HCT116 (cell line): Measurements from ENCODE around the gene DICER1. TPM values are rescaled to one million over a fixed set of nuclear protein-coding genes. Genes with fewer than 3 reads are reported as not detected.

Source experiments
- ATAC-seq: fragments of 200-7000 bp; cut with Tn5 transposase; 2 replicates; pipeline ENCODE4 v1.9.1; 2020; ENCODE audit warnings: mild to moderate bottlenecking, moderate library complexity
- BruUV-seq: library from RNA; stranded (reverse); fragments of 400-500 nt; replicated peaks from 2 replicates; lab custom pipeline; 2021; lab: Mats Ljungman, UMichigan
- CTCF ChIA-PET: fragments of 300-600 bp; sonication (Branson Sonifier 250); formaldehyde crosslinking; loops from one replicate; lab custom pipeline; 2021; ENCODE audit warnings: antibody characterized with exemption; lab: Charles Lee
- POLR2A ChIA-PET: fragments of 300-600, 350-600 bp; sonication (Branson Sonifier 250); formaldehyde crosslinking; loops from one replicate; lab custom pipeline; 2021; ENCODE audit warnings: antibody characterized with exemption; lab: Charles Lee
- RAD21 ChIA-PET, 2 experiments: fragments of 300-600 bp; sonication (Branson Sonifier 250); formaldehyde crosslinking; loops; one replicate each; lab custom pipeline; 2023; ENCODE audit warnings: low total read pairs in 2 of 2; ENCODE audit not compliant: uncharacterized antibody in 2 of 2, unreplicated experiment in 2 of 2, low non-redundant PET in 1 of 2; lab: Charles Lee
- DNase-seq: peaks from one replicate; pipeline ENCODE4 v3.0.0-alpha.2; 2010; ENCODE audit warnings: low read depth, low spot score
- H2AFZ ChIP-seq: fragments of 200-600 bp; shearing (Covaris generic), sonication (generic); 2 replicates; pipeline ENCODE4 v1.6.1; 2017; ENCODE audit warnings: low read depth, mixed run types, mixed read lengths, antibody characterized with exemption, low read length; ENCODE audit not compliant: poor library complexity, severe bottlenecking
- H3K27ac ChIP-seq: 2 replicates; pipeline ENCODE4 v1.5.1; 2012; ENCODE audit warnings: low read depth, low read length
- H3K27me3 ChIP-seq: fragments of 200-600 bp; sonication (generic); 2 replicates; pipeline ENCODE4 v1.6.1; 2016; ENCODE audit warnings: mixed run types, low read length, mixed read lengths; ENCODE audit not compliant: insufficient read depth
- H3K36me3 ChIP-seq, 2 experiments: fragments of 200-500 bp in 1 of 2; fragments of 200-600 bp in 1 of 2; sonication (Bioruptor generic) in 1 of 2; sonication (generic) in 1 of 2; 2 replicates each; pipeline versions ENCODE4 v1.5.1 to v1.6.1; 2014 to 2016; ENCODE audit warnings: low read length in 2 of 2, inconsistent platforms in 1 of 2, mixed read lengths in 1 of 2, mixed run types in 1 of 2; ENCODE audit not compliant: insufficient read depth in 2 of 2, control insufficient read depth in 1 of 2
- H3K4me1 ChIP-seq, 2 experiments: fragments of 200-600 bp in 1 of 2; sonication (generic) in 1 of 2; 2 replicates each; pipeline versions ENCODE4 v1.5.1 to v1.6.1; 2012 to 2017; ENCODE audit warnings: low read length in 2 of 2, inconsistent platforms in 1 of 2, mild to moderate bottlenecking in 1 of 2, mixed read lengths in 1 of 2, mixed run types in 1 of 2, moderate library complexity in 1 of 2; ENCODE audit not compliant: insufficient read depth in 2 of 2, control insufficient read depth in 1 of 2
- H3K4me2 ChIP-seq: fragments of 200-600 bp; sonication (generic); 2 replicates; pipeline ENCODE4 v1.6.1; 2017; ENCODE audit warnings: mixed run types, low read length, mixed read lengths
- H3K4me3 ChIP-seq, 2 experiments: fragments of 200-600 bp in 1 of 2; sonication (generic) in 1 of 2; replicated peaks in 1 of 2; 2 replicates each; pipeline ENCODE4 v1.5.1; 2011 to 2016; ENCODE audit warnings: low read length in 2 of 2, control low read depth in 1 of 2, low read depth in 1 of 2, mild to moderate bottlenecking in 1 of 2, mixed read lengths in 1 of 2, mixed run types in 1 of 2
- H3K79me2 ChIP-seq: fragments of 200-600 bp; sonication (generic); 2 replicates; pipeline ENCODE4 v1.6.1; 2017; ENCODE audit warnings: mild to moderate bottlenecking, mixed run types, low read length, moderate library complexity, mixed read lengths; ENCODE audit not compliant: insufficient read depth
- H3K9ac ChIP-seq: fragments of 200-600 bp; sonication (generic); 2 replicates; pipeline ENCODE4 v1.6.1; 2016; ENCODE audit warnings: low read length, mixed read lengths
- H3K9me2 ChIP-seq: fragments of 200-600 bp; sonication (generic), shearing (Covaris generic); 2 replicates; pipeline ENCODE4 v1.6.1; 2017; ENCODE audit warnings: mixed run types, mild to moderate bottlenecking, moderate library complexity; ENCODE audit not compliant: insufficient read depth
- H3K9me3 ChIP-seq, 2 experiments: fragments of 200-500 bp in 1 of 2; fragments of 200-600 bp in 1 of 2; sonication (Bioruptor generic) in 1 of 2; sonication (generic) in 1 of 2; 2 replicates each; pipeline ENCODE4 v1.6.1; 2014 to 2017; ENCODE audit warnings: low read length in 2 of 2, mixed read lengths in 2 of 2, inconsistent platforms in 1 of 2, low read depth in 1 of 2, mild to moderate bottlenecking in 1 of 2, mixed run types in 1 of 2, moderate library complexity in 1 of 2; ENCODE audit not compliant: control insufficient read depth in 1 of 2, insufficient read depth in 1 of 2
- H4K20me1 ChIP-seq: fragments of 200-600 bp; sonication (generic), shearing (Covaris generic); 2 replicates; pipeline ENCODE4 v1.6.1; 2017; ENCODE audit warnings: mixed run types, mild to moderate bottlenecking, moderate library complexity; ENCODE audit not compliant: insufficient read depth
- CBX3 ChIP-seq: IDR thresholded peaks from 2 replicates; pipeline ENCODE4 v1.6.1; 2012; ENCODE audit warnings: low read depth
- CEBPB ChIP-seq: IDR thresholded peaks from 2 replicates; pipeline ENCODE4 v1.6.1; 2012; ENCODE audit warnings: low read depth
- CTCF ChIP-seq, 3 experiments: fragments of 200-600 bp in 1 of 3; sonication (generic) in 1 of 3; IDR thresholded peaks in 2 of 3; conservative IDR thresholded peaks in 1 of 3; 2 replicates each; pipeline ENCODE4 v1.5.1; 2012 to 2017; ENCODE audit warnings: low read depth in 2 of 3, low read length in 2 of 3, antibody characterized with exemption in 1 of 3, borderline replicate concordance in 1 of 3, control low read depth in 1 of 3, mild to moderate bottlenecking in 1 of 3, mixed read lengths in 1 of 3, mixed run types in 1 of 3, moderate library complexity in 1 of 3; ENCODE audit not compliant: insufficient read depth in 1 of 3
- EGR1 ChIP-seq: IDR thresholded peaks from 2 replicates; pipeline ENCODE4 v1.6.1; 2012; ENCODE audit warnings: low read depth
- ELF1 ChIP-seq: IDR thresholded peaks from 2 replicates; pipeline ENCODE4 v1.6.1; 2012; ENCODE audit warnings: low read depth, borderline replicate concordance
- FOSL1 ChIP-seq: IDR thresholded peaks from 2 replicates; pipeline ENCODE4 v1.6.1; 2012; ENCODE audit warnings: low read depth
- JUND ChIP-seq: IDR thresholded peaks from 2 replicates; pipeline ENCODE4 v1.6.1; 2012
- MAX ChIP-seq: IDR thresholded peaks from 2 replicates; pipeline ENCODE4 v1.6.1; 2012
- SIN3A ChIP-seq: IDR thresholded peaks from 2 replicates; pipeline ENCODE4 v1.6.1; 2012; ENCODE audit warnings: low read depth
- SP1 ChIP-seq: IDR thresholded peaks from 2 replicates; pipeline ENCODE4 v1.6.1; 2012; ENCODE audit warnings: low read depth
- TCF7L2 ChIP-seq: IDR thresholded peaks from 2 replicates; pipeline ENCODE4 v1.7.0; 2011; ENCODE audit warnings: borderline replicate concordance, inconsistent platforms; ENCODE audit not compliant: insufficient read depth, insufficient read length; ENCODE audit errors: extremely low read depth
- ZFX ChIP-seq: fragments of 450-650 bp; IDR thresholded peaks from 2 replicates; pipeline ENCODE4 v1.6.1; 2017
- ZNF274 ChIP-seq: fragments of 200-500 bp; sonication (Bioruptor generic); IDR thresholded peaks from 2 replicates; pipeline ENCODE4 v1.6.1; 2014; ENCODE audit warnings: mild to moderate bottlenecking, low read depth, low read length, inconsistent platforms
- intact Hi-C: fragments of 100-400 bp; cut with micrococcal nuclease; formaldehyde crosslinking; loops from 2 replicates; pipeline ENCODE4 v1.10.0; 2022
- total RNA-seq: library from RNA; stranded (reverse); gene quantifications from one replicate; pipeline ENCODE4 v1.2.1, GENCODE V29; 2021; ENCODE audit not compliant: unreplicated experiment
- TF ChIP-seq, protein P1 (sequence below): IDR thresholded peaks from 2 replicates; pipeline ENCODE4 v1.6.1; 2012; ENCODE audit warnings: low read depth
- TF ChIP-seq, protein P2 (sequence below): IDR thresholded peaks from 2 replicates; pipeline ENCODE4 v1.6.1; 2012

The DICER1 gene
- total RNA-seq, 1 experiment from 2014 or later: 38.6 TPM

DNA sequence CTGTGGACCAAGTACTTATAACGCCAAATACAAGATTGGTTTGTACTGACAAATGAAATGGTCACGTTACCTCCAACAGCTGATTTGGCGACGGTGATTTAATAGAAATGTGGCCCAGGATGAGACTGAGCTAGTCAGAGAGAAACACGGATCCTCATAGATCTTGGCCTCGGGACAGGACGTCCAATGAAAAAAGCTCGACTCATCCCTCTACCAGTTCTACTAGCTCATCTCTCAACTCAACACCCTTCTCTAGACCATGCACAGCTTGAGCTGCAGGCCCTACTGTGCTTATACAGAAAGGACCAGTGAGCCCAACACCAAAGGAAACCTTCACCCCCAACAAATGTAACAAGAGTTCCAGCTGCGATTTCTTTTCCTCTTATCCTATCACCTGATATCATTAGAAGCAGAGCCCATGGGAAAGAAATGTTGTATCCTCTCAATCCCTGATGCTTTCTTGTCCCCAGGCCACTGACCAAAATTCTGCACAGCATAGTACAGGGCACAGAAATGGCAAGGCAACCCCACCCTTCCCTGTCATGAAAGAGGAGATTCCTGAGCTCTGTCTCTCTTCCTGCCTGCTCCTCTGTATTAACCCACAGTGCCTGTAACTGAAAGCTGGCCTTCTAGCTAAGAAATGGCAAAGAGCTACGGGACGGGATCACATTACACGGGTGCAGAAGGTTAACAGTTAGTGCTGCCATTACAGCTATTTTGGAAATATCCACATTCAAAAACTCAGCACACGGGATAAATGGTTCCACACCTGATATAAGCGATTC, 39.2 kb downstream of the DICER1 start (continued):
- TF ChIP-seq, protein P1, sequence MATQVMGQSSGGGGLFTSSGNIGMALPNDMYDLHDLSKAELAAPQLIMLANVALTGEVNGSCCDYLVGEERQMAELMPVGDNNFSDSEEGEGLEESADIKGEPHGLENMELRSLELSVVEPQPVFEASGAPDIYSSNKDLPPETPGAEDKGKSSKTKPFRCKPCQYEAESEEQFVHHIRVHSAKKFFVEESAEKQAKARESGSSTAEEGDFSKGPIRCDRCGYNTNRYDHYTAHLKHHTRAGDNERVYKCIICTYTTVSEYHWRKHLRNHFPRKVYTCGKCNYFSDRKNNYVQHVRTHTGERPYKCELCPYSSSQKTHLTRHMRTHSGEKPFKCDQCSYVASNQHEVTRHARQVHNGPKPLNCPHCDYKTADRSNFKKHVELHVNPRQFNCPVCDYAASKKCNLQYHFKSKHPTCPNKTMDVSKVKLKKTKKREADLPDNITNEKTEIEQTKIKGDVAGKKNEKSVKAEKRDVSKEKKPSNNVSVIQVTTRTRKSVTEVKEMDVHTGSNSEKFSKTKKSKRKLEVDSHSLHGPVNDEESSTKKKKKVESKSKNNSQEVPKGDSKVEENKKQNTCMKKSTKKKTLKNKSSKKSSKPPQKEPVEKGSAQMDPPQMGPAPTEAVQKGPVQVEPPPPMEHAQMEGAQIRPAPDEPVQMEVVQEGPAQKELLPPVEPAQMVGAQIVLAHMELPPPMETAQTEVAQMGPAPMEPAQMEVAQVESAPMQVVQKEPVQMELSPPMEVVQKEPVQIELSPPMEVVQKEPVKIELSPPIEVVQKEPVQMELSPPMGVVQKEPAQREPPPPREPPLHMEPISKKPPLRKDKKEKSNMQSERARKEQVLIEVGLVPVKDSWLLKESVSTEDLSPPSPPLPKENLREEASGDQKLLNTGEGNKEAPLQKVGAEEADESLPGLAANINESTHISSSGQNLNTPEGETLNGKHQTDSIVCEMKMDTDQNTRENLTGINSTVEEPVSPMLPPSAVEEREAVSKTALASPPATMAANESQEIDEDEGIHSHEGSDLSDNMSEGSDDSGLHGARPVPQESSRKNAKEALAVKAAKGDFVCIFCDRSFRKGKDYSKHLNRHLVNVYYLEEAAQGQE: no peak
- TF ChIP-seq CBX3 (no peak), FOSL1 (no peak), ELF1 (no peak), SIN3A (no peak), EGR1 (no peak)
- TF ChIP-seq, all 23 proteins: peak for 0

DNA sequence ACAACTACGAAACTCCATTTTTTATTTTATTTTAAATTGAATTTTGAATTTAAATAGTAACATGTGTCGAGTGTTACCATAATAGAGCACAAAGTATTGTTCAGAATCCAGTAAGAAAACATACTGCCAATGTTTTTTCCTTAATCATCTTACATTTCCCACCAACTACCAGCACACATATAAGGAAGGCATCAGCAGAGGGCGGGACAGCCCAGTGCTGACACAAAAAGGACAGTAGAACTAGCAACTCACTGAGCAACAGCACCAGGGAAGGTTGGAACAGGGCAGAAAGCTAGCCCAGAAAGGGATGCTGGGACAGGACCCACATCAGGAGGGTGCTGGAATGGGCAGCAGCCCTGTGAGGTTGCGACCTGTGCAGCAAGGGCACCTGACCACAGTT, 43.9 kb downstream of the DICER1 start:
- no TSS peak for BruUV-seq
- DNase-seq: no peak
- no peaks in the 10 kb centered on the region; the same call in 1 of the 2 replicates for H4K20me1 ChIP-seq
- H3K27me3 ChIP-seq: no peaks in the 10 kb centered on the region
- no peaks in the 10 kb centered on the region for H3K4me1 ChIP-seq
- H3K9me3 ChIP-seq: no peaks in the 10 kb centered on the region
- no peak overlapping the region for H2AFZ ChIP-seq
- no peak overlapping the region for H3K9ac ChIP-seq
- intact Hi-C loops: no loop called here
- H3K79me2 ChIP-seq: 0 out of 2 replicates have a peak, but pooled peaks cover 3% of the 10 kb centered on the region
- H3K36me3 ChIP-seq: peaks cover 10 to 31% of the 10 kb centered on the region in 2 experiments; a peak in 3 of 4 replicates
- no peak overlapping the region for H3K27ac ChIP-seq
- POLR2A ChIA-PET: no interaction called here
- H3K4me2 ChIP-seq: no peak overlapping the region
- CTCF ChIA-PET: no interaction called here
- RAD21 ChIA-PET: no interaction called here
- no peaks in the 10 kb centered on the region for H3K9me2 ChIP-seq
- no peak overlapping the region for H3K4me3 ChIP-seq
- ATAC-seq: no peak
- TF ChIP-seq ELF1 (no peak), SP1 (no peak), TCF7L2 (no peak), JUND (no peak), ZNF274 (no peak), CEBPB (no peak), EGR1 (no peak), SIN3A (no peak), ZFX (no peak), CTCF (IDR thresholded peaks at IDR 0.05 in 2 of 3, conservative IDR thresholded peaks at IDR 0.05 in 1 of 3; ENCODE audit: borderline replicate concordance in 1 of 3, insufficient read depth in 1 of 3, low read depth in 2 of 3, low read length in 2 of 3) (no peak), MAX (no peak)
- TF ChIP-seq, protein P1: no peak
- TF ChIP-seq, protein P2, sequence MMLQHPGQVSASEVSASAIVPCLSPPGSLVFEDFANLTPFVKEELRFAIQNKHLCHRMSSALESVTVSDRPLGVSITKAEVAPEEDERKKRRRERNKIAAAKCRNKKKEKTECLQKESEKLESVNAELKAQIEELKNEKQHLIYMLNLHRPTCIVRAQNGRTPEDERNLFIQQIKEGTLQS: no peak
